RWPE2 (cell line): Measurements from ENCODE around the gene GNL3L.
"Not testable (repeated sequence)": the region's sequence is repeated elsewhere in the genome, so short reads cannot be mapped to it uniquely, and the experiment has no call there.

Source experiments
- ATAC-seq: fragments of 200-7000 bp; cut with Tn5 transposase; 3 replicates; pipeline ENCODE4 v1.9.1; 2021; ENCODE audit warnings: low read depth
- DNase-seq: peaks from one replicate; pipeline ENCODE4 v3.0.0-alpha.2; 2020; ENCODE audit warnings: low spot score
- H3K27ac ChIP-seq: fragments of 450-650 bp; 2 replicates; pipeline ENCODE4 v1.5.1; 2017; ENCODE audit warnings: mild to moderate bottlenecking; ENCODE audit not compliant: poor library complexity, severe bottlenecking
- H3K27me3 ChIP-seq: fragments of 250-450 bp; sonication (Bioruptor Pico); 2 replicates; pipeline ENCODE4 v1.5.1; 2021; ENCODE audit warnings: mild to moderate bottlenecking, moderate library complexity; ENCODE audit not compliant: insufficient read depth, poor library complexity, severe bottlenecking
- H3K36me3 ChIP-seq: fragments of 250-450 bp; sonication (Bioruptor Pico); 2 replicates; pipeline ENCODE4 v1.5.1; 2020; ENCODE audit warnings: low read depth, mild to moderate bottlenecking, moderate library complexity
- H3K4me1 ChIP-seq: fragments of 250-450 bp; sonication (Bioruptor Pico); 2 replicates; pipeline ENCODE4 v1.5.1; 2021; ENCODE audit warnings: mild to moderate bottlenecking, moderate library complexity; ENCODE audit not compliant: insufficient read depth, poor library complexity, severe bottlenecking
- H3K4me3 ChIP-seq: fragments of 250-450 bp; sonication (Bioruptor Pico); 2 replicates; pipeline ENCODE4 v1.5.1; 2021; ENCODE audit warnings: mild to moderate bottlenecking, moderate library complexity; ENCODE audit not compliant: severe bottlenecking
- H3K9me3 ChIP-seq: fragments of 250-450 bp; sonication (Bioruptor Pico); 2 replicates; pipeline ENCODE4 v1.5.1; 2021; ENCODE audit warnings: mild to moderate bottlenecking, moderate library complexity; ENCODE audit not compliant: severe bottlenecking
- CTCF ChIP-seq: fragments of 450-650 bp; IDR thresholded peaks from one replicate; pipeline ENCODE4 v1.5.1; 2017; ENCODE audit warnings: mild to moderate bottlenecking, moderate library complexity; ENCODE audit not compliant: poor library complexity, severe bottlenecking

The GNL3L gene

GRCh38 chrX:54534271-54534670 lies 4.3 kb downstream of the GNL3L start:
- Histone ChIP-seq H3K9me3 (no peaks in the 10 kb centered on the region), H3K27ac (no peak overlapping the region), H3K4me3 (no peak overlapping the region), H3K27me3 (no peaks in the 10 kb centered on the region), H3K4me1 (no peaks in the 10 kb centered on the region), H3K36me3 (peaks cover 18% of the 10 kb centered on the region)
- no peak for TF ChIP-seq CTCF
- no peak for DNase-seq
- ATAC-seq, result no peak

- H3K4me3 ChIP-seq, result no peak overlapping the region
- DNase-seq (no peak), ATAC-seq (no peak)
- H3K4me1 ChIP-seq, result no peaks in the 10 kb centered on the region
- no peak overlapping the region for H3K27ac ChIP-seq
- H3K36me3 ChIP-seq, result peaks cover 17% of the 10 kb centered on the region
- H3K27me3 ChIP-seq, result no peaks in the 10 kb centered on the region
- TF ChIP-seq CTCF, result no peak
- H3K9me3 ChIP-seq, result no peaks in the 10 kb centered on the region
These were observed 10.3 kb downstream of the GNL3L start for GRCh38 chrX:54540289-54540688.

- not testable (repeated sequence) for ATAC-seq, DNase-seq, H3K27me3 ChIP-seq, H3K9me3 ChIP-seq, H3K4me1 ChIP-seq, H3K27ac ChIP-seq, H3K4me3 ChIP-seq
- H3K36me3 ChIP-seq, result peaks cover 16% of the 10 kb centered on the region
These were observed 12.2 kb downstream of the GNL3L start for GRCh38 chrX:54542239-54542638.

- Histone ChIP-seq H3K9me3 (no peaks in the 10 kb centered on the region), H3K36me3 (peaks cover 15% of the 10 kb centered on the region; the same call in 1 of the 2 replicates), H3K27ac (no peak overlapping the region), H3K27me3 (no peaks in the 10 kb centered on the region), H3K4me1 (no peaks in the 10 kb centered on the region), H3K4me3 (no peak overlapping the region)
- DNase-seq, result no peak
- no peak for TF ChIP-seq CTCF
- no peak for ATAC-seq
These were observed 20.8 kb downstream of the GNL3L start for GRCh38 chrX:54550821-54551220.

- ATAC-seq, result no peak
- no peak for DNase-seq
- peaks cover 15% of the 10 kb centered on the region; the same call in 1 of the 2 replicates for H3K36me3 ChIP-seq
These were observed 21.8 kb downstream of the GNL3L start for GRCh38 chrX:54551801-54552200.

GRCh38 chrX:54555006-54555405 lies 25.0 kb downstream of the GNL3L start:
- H3K9me3 ChIP-seq, DNase-seq, ATAC-seq, H3K36me3 ChIP-seq, H3K4me3 ChIP-seq, H3K27ac ChIP-seq, H3K4me1 ChIP-seq, H3K27me3 ChIP-seq: not testable (repeated sequence)

More at GRCh38 chrX:54551801-54552200, 21.8 kb downstream of the GNL3L start:
- TF ChIP-seq CTCF, result no peak
- H3K4me1 ChIP-seq, result no peaks in the 10 kb centered on the region
- no peaks in the 10 kb centered on the region for H3K27me3 ChIP-seq
- no peaks in the 10 kb centered on the region for H3K9me3 ChIP-seq
- H3K4me3 ChIP-seq, result no peak overlapping the region
- no peak overlapping the region for H3K27ac ChIP-seq
